T-helper 1 cell treated with Interleukin-12 subunit alpha and Interleukin-12 subunit beta and Interleukin-4 antibody, amounts not matched to agents 30 ng/mL and 1 ng/mL, for 36 hours (primary cell): Measurements from ENCODE around the gene PYGO2. TPM values are rescaled to one million over a fixed set of nuclear protein-coding genes. Genes with fewer than 3 reads are reported as not detected.

Experiments used
- intact Hi-C: fragments of 100-400 bp; cut with micrococcal nuclease; formaldehyde crosslinking; loops from one replicate; pipeline ENCODE4 v1.15.1; 2024
- total RNA-seq: library from RNA; stranded (reverse); gene quantifications from 2 replicates; pipeline ENCODE4 v1.2.3, GENCODE V29; 2022

PYGO2 gene
- 45.6 and 47.0 TPM in 2 replicates for total RNA-seq

GRCh38 chr1:154961207-154962155, at the start of gene PYGO2:
Gene PYGO2, minus strand, starts transcription at chr1:154961782. Its CDS starts 206 bp downstream, at chr1:154961576.
- intact Hi-C loops: loop anchor here (1.0 kb wide), 4 partner anchors 13 to 100 kb away; partner anchors contain the start of gene CKS1B

- intact Hi-C loops: no loop called here
These were observed 49.4 kb upstream of the PYGO2 start for GRCh38 chr1:155011004-155011416.

- intact Hi-C loops: loop anchor here (1.0 kb wide), 1 partner anchor 8 kb away; the partner anchor contains the start of gene ZBTB7B
These were observed 48.8 kb upstream of the PYGO2 start for GRCh38 chr1:155010211-155010918.

GRCh38 chr1:155009742-155010141, 48.2 kb upstream of the PYGO2 start:
- intact Hi-C loops: loop anchor here (1.0 to 5.0 kb wide), 2 partner anchors 7 to 183 kb away; partner anchors contain the start of gene ZBTB7B

- intact Hi-C loops: loop anchor here (5.0 kb wide), 1 partner anchor 183 kb away; no protein-coding TSS in a partner anchor
These were observed 47.7 kb upstream of the PYGO2 start for GRCh38 chr1:155009221-155009711.

GRCh38 chr1:155008015-155008941, 46.7 kb upstream of the PYGO2 start:
- intact Hi-C loops: loop anchor here (5.0 kb wide), 1 partner anchor 184 kb away; no protein-coding TSS in a partner anchor

- intact Hi-C loops: loop anchor here (1.0 to 5.0 kb wide), 3 partner anchors 71 to 185 kb away; partner anchors contain the start of genes DPM3 and PMVK
These were observed 45.8 kb upstream of the PYGO2 start for GRCh38 chr1:155007251-155007828.

- intact Hi-C loops: loop anchor here (1.0 to 5.0 kb wide), 5 partner anchors 11 to 186 kb away; partner anchors contain the start of genes DPM3, FLAD1 and PMVK
These were observed 45.1 kb upstream of the PYGO2 start for GRCh38 chr1:155006601-155007101.

GRCh38 chr1:155005076-155006011, 43.8 kb upstream of the PYGO2 start:
- intact Hi-C loops: loop anchor here (1.0 to 5.0 kb wide), 4 partner anchors 12 to 187 kb away; partner anchors contain the start of genes FLAD1 and PMVK

GRCh38 chr1:155004352-155005075, 42.9 kb upstream of the PYGO2 start:
- intact Hi-C loops: loop anchor here (5.0 kb wide), 3 partner anchors 168 to 782 kb away; partner anchors contain the start of genes KRTCAP2, TRIM46 and UBAP2L

GRCh38 chr1:155003766-155004351, 42.3 kb upstream of the PYGO2 start:
- intact Hi-C loops: loop anchor here (2.0 to 5.0 kb wide), 3 partner anchors 168 to 782 kb away; partner anchors contain the start of genes ADAR, KRTCAP2, TRIM46 and UBAP2L

- intact Hi-C loops: loop anchor here (2.0 to 5.0 kb wide), 3 partner anchors 169 to 781 kb away; partner anchors contain the start of genes ADAR, KRTCAP2, TRIM46 and UBAP2L
These were observed 41.7 kb upstream of the PYGO2 start for GRCh38 chr1:155003227-155003765.

- intact Hi-C loops: loop anchor here (1.0 to 5.0 kb wide), 8 partner anchors 8 to 780 kb away; partner anchors contain the start of genes ADAM15, ADAR, CKS1B and KRTCAP2
These were observed 41.1 kb upstream of the PYGO2 start, which contains the start of gene ZBTB7B for GRCh38 chr1:155002464-155003226. Gene ZBTB7B, plus strand, starts transcription at chr1:155002802. Its CDS starts 11,859 bp downstream, at chr1:155014661.

GRCh38 chr1:155001675-155002463, 40.3 kb upstream of the PYGO2 start:
- intact Hi-C loops: loop anchor here (1.0 to 5.0 kb wide), 12 partner anchors 8 to 780 kb away; partner anchors contain the start of genes ADAM15, ADAR, CKS1B and EFNA4

- intact Hi-C loops: loop anchor here (1.0 to 5.0 kb wide), 6 partner anchors 16 to 779 kb away; partner anchors contain the start of genes EFNA4, KRTCAP2, TRIM46 and UBAP2L
These were observed 39.8 kb upstream of the PYGO2 start for GRCh38 chr1:155001425-155001674.
